ENCODE results near the gene RAB3C.

RAB3C gene

GRCh38 chr5:58606064-58606463, 23.2 kb downstream of the RAB3C start:
- no peak for DNase-seq

DNA sequence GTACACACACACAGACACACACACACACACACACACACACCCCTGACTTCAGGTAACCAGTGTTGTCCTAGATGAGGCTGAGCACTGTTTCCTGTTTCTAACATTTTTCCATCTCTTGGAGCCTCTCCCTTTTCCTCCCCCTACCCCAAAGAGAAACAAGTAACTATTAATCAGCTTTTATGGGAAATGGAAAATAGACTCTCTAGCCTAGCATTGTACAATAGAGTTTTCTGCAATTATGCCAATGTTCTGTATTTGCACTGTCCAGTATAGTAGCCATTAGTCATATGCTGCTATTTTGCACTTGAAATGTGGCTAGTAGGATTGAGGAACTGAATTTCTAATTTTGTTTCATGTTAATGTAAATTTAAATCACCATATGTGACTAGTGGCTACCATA, 33.1 kb downstream of the RAB3C start:
- no peak for DNase-seq

DNA sequence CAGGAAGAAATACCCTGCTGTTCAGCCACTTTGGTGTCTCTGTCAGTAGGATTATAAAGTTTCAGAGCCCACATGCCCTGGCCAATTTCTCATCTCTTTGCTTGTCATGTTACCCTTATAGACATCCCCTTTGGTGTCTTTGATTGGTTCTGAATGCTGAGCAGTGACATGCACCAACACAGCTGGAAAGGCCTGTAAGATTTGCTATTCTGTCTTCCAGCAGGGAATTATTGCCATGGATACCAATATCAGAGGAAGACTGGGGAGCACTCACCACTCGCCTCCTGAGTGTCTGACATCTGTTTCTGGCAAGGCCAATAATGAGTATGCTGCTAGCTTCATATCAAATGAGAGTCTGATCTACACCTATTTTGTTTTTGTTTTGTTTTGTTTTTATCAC, 34.4 kb downstream of the RAB3C start:
- DNase-seq: no peak

DNA sequence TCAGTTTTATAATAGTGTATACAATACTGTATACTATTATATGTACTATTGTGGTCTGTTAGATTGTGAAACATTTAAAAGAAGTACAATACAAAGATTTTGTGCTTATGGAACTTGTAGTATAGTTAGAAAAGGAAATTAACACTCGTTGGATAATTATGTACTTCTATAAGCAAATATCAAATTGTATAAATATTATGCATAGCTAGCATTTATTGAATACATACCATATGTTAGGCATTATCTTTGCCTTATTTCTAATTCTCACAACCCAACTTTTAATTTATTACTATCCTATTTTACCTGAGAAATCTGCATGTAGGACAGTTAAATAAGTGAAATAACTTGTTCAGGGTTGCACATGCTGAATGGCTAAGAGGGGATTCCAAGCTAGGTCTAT, 37.5 kb downstream of the RAB3C start:
- DNase-seq: no peak

GRCh38 chr5:58622936-58623871, 40.3 kb downstream of the RAB3C start:
- no peak for DNase-seq

DNA sequence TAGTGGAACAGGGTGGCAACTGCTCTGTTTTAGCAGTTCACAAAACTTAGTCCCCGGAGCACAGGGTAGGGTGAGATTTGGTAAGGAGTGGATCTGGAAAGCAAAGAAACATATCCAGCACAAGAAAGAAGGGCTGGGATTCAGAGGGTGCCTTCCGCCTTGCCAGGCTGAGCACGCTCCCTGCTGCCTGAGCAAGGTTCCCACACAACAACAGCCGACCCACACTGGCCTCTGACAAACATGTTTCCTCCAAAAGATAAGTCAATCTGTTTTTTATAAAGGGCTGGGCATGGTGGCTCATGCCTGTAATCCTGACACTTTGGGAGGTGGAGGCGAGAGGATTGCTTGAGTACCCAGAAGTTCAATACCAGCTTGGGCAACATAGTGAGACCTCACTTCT, 45.8 kb downstream of the RAB3C start:
- no peak for DNase-seq

- no peak for DNase-seq
These were observed 46.6 kb downstream of the RAB3C start for GRCh38 chr5:58629271-58630159.

GRCh38 chr5:58631895-58632294, 49.0 kb downstream of the RAB3C start:
- no peak for DNase-seq

DNA sequence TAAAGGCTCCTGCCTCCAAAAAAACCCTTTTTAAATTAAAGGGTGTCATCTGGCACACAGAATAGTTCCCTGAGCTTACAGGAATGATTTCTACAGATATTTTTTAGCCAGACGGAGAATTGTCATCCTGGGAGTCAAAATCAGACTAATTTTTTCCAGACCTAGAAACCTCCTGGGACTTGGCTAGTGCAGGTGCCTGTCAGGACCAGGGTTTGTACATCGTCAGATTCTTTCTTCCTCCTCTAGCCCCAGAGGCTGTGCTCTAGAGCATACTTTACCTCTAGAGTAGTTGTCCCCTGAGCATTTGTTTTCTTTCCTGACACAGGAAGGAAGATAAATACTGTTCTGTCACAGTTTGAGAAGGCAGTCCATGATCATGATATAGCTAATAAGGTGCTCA, 52.5 kb downstream of the RAB3C start:
- no peak for DNase-seq

GRCh38 chr5:58640011-58640410, 57.1 kb downstream of the RAB3C start:
- DNase-seq: no peak

- no peak for DNase-seq
These were observed 58.7 kb downstream of the RAB3C start for GRCh38 chr5:58641533-58641932.

DNA sequence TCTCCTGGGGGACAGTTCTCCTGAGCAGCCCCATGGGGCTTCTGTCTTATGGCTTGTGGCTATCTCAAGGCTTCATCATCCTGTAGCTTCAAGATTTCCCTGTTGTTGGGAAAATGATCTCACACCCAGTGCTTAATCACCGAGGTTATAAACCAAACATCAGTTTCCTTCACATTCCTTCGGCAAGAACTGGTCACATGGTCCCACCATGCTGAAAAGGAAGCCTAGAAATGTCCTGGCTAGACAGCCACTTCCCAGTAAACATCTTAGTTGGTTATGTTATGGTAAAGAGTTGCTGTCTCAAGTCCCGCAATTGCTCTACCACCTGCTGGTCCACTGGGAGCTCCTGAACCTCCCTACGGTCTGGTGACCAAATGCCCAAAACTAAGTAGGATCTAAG, 66.0 kb downstream of the RAB3C start:
- DNase-seq: no peak

GRCh38 chr5:58649716-58650115, 66.8 kb downstream of the RAB3C start:
- no peak for DNase-seq

DNA sequence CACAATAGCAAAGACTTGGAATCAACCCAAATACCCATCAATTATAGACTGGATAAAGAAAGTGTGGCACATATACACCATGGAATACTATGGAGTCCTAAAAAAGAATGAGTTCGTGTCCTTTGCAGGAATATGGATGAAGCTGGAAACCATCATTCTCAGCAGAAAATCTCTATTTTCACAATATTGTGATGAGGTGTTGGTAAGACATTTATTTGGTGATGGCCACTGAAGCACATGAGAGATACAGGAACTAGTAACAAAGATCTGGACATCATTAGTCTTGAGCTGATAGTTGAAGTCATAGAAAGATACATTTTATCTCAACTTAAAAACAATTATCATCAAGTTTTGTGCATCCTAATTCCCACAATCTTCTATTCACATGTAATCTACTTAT, 70.6 kb downstream of the RAB3C start:
- DNase-seq: no peak

GRCh38 chr5:58666141-58666540, 83.3 kb downstream of the RAB3C start:
- DNase-seq: no peak

DNA sequence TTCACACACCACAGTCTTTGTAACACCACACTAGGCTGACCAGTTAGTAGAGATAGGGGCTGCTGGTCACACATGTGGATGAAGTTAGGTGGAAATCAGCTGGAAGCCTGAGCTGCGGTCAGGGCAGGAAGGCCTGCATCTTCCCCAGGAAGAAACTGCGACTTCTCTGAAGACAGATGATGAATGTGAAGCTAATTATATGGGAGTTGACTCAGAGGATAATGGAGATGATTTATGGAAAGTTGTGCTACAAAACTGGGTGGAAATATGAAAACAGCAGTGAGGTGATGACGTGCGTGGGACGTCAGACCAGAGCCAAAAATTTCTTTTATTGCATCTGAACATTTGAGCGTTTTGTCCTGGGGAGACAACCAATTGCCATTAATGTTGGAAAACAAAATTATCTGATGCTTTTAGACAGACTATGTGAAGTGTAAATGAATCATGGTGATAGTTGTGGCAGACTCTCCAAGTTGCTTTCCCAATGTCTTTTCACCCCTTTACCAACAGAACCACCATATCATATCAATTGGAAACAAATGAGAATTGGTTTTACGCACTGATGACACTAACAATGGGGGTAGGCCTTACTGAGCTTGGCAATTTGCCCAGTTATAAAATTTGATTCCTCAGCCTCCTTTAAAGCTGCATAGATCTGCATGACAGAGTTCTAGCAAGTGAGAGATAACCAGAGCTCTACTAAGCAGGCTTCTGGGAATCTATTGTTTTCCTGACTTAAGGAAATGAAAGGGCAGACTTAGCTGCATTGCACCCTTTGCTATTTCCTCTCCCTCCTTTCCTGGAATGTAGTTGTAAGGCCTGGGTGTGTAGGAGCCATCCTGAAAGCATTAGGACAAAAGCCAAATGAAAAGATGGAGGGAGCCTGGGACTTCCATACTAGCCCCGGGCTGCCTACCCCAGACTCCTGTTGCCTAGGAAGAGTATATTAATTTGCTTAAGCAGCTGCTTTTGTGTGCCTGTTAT, 84.0 kb downstream of the RAB3C start:
- no peak for DNase-seq

GRCh38 chr5:58670582-58670981, 87.7 kb downstream of the RAB3C start:
- DNase-seq: no peak

DNA sequence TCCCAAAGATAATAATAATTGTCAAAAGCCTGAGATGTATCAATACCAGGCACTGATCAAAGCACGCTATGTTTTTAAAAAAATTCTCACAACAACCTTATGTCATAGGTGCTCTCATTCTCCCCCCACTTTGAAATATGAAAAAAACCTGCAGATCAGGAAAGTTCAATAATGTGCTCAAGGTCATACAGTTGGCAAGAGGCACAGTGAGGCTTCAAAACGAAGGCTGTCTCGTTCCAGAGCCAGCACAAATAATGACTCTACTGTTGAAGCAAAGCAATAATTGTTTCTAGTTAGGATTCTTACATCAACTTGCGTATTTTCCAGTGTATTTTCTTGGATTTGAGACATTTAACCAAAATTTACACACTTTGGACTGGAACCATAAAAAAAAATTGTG, 88.3 kb downstream of the RAB3C start:
- no peak for DNase-seq

GRCh38 chr5:58672521-58672920, 89.6 kb downstream of the RAB3C start:
- no peak for DNase-seq

DNA sequence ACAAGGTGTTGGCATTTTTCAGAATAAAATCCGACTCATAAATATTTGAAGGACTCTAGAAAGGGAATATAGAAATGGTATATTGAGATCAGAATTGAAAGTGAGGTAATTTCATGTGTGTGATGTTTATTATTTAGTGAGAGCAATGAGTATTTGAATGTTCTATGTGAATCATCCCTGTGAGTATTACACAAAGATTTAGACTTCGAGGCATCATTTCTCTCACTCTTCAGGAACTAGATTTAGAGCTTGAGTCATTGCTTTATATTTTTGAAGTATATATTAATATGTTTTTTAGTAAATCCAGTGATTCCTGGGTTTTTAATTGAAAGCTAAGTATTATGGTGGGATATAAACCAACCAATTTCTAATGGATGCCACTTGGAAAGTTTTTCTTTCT, 91.2 kb downstream of the RAB3C start:
- DNase-seq: no peak

GRCh38 chr5:58674711-58675110, 91.8 kb downstream of the RAB3C start:
- no peak for DNase-seq

- no peak for DNase-seq
These were observed 92.5 kb downstream of the RAB3C start for GRCh38 chr5:58675341-58675740.

DNA sequence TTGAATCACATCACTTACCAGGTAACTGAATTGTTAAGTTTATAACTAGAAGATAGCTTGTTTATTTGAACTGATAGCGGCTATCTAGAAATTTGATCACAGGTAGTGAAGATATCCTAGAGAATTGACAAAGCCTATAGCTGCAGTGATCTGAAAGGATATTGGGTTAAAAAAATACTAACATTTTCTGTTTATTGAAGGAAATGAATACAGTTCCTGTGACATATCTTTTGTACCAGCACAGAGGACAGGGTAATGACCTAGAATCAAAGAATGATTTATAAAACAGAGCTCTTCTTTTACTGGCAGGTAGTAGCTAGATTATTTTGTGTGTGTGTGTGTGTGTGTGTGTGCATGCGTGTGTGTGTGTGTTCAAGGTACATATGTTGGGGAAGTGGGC, 94.8 kb downstream of the RAB3C start:
- no peak for DNase-seq

All from activated CD4-positive, alpha-beta T cell treated with anti-CD3 and anti-CD28 coated beads, Interleukin-2, amount 50 U/mL, for 1 hour (primary cell).